Inflammatory macrophage (primary cell): ENCODE measurements around the gene GNB4.

Source experiments
- DNase-seq, 2 donors: peaks; one replicate each; pipeline ENCODE4 v3.0.0-alpha.2; 2020 to 2022
- total RNA-seq, 18 experiments: gene quantifications; one replicate each; lab custom pipeline; 2026; ENCODE audit warnings: mixed read lengths in 6 of 18, inconsistent platforms in 2 of 18; lab: John Stamatoyannopoulos, UW

The GNB4 gene
- total RNA-seq, result 176 to 451 (median 268) reads per million in 18 experiments

GRCh38 chr3:179451265-179452175, at the start of gene GNB4:
Gene GNB4, minus strand, starts transcription at chr3:179451470. Its CDS starts 25,270 bp downstream, at chr3:179426200.
- peak; percentile 93 to 95 for DNase-seq

- no peak for DNase-seq
These were observed 44.2 kb upstream of the GNB4 start for GRCh38 chr3:179495483-179495882.

GRCh38 chr3:179493260-179493659, 42.0 kb upstream of the GNB4 start:
- DNase-seq, result no peak

- DNase-seq, result no peak
These were observed 36.9 kb upstream of the GNB4 start for GRCh38 chr3:179488213-179488612.

GRCh38 chr3:179486806-179487205, 35.5 kb upstream of the GNB4 start:
- no peak for DNase-seq

- no peak for DNase-seq
These were observed 31.6 kb upstream of the GNB4 start for GRCh38 chr3:179482857-179483256.

- no peak for DNase-seq
These were observed 24.9 kb upstream of the GNB4 start for GRCh38 chr3:179476215-179476614.

- DNase-seq, result no peak
These were observed 23.2 kb upstream of the GNB4 start for GRCh38 chr3:179474480-179474879.

- peak; percentile 56 to 94 for DNase-seq
These were observed 22.3 kb upstream of the GNB4 start for GRCh38 chr3:179473565-179473964.

GRCh38 chr3:179464323-179465092, 13.2 kb upstream of the GNB4 start:
- no peak for DNase-seq

GRCh38 chr3:179463319-179463718, 12.0 kb upstream of the GNB4 start:
- peak; percentile 17 to 53 for DNase-seq

GRCh38 chr3:179460260-179460659, 9.0 kb upstream of the GNB4 start:
- DNase-seq, result peak; percentile 39 to 50

- no peak for DNase-seq
These were observed 4.7 kb upstream of the GNB4 start for GRCh38 chr3:179455954-179456353.

GRCh38 chr3:179454887-179455286, 3.6 kb upstream of the GNB4 start:
- DNase-seq, result no peak

GRCh38 chr3:179453967-179454366, 2.7 kb upstream of the GNB4 start:
- no peak for DNase-seq

- DNase-seq, result no peak
These were observed 1.6 kb upstream of the GNB4 start for GRCh38 chr3:179452872-179453271.

- no peak for DNase-seq
These were observed 900 bp upstream of the GNB4 start for GRCh38 chr3:179452176-179452564.

GRCh38 chr3:179450901-179451264, 387 bp downstream of the GNB4 start:
- DNase-seq, result peak; percentile 56 to 63

- DNase-seq, result no peak
These were observed 989 bp downstream of the GNB4 start for GRCh38 chr3:179450261-179450701.

GRCh38 chr3:179449636-179450035, 1.6 kb downstream of the GNB4 start:
- DNase-seq, result no peak

GRCh38 chr3:179447251-179447650, 4.0 kb downstream of the GNB4 start:
- no peak for DNase-seq

- peak in 1 of 2 donors; percentile 31 for DNase-seq
These were observed 4.8 kb downstream of the GNB4 start for GRCh38 chr3:179446501-179446900.

- no peak for DNase-seq
These were observed 12.4 kb downstream of the GNB4 start for GRCh38 chr3:179438841-179439240.

GRCh38 chr3:179436517-179436916, 14.8 kb downstream of the GNB4 start:
- DNase-seq, result peak; percentile 52 to 67
